HG03558 (cell line): ENCODE data around the gene DGKB.

Source experiments
- ATAC-seq: cut with Tn5 transposase; IDR thresholded peaks from one replicate; pipeline ENCODE4 v1.9.1; 2021; ENCODE audit warnings: moderate number of reproducible peaks; ENCODE audit not compliant: unreplicated experiment; ENCODE audit errors: extremely low read depth

Gene DGKB

DNA sequence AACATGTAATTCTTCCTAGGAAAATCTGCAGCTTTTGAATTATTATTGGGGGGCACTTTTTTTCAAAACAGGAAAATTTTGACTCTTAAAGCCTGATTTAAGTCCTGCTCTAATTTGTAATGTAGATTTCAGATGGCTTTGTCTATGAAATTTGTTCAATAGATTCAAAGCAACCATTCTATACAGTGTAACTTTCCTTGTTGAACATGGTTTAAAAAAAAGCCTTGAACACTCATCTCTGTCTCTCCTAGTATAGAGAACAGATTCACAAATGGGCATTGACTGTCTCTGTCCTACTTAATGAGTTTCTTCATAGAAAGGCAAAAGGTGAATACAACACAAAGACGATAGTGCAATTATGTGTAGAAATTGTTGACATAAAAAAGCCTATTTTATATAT is 643.7 kb downstream of the DGKB start:
- ATAC-seq: no peak

DNA sequence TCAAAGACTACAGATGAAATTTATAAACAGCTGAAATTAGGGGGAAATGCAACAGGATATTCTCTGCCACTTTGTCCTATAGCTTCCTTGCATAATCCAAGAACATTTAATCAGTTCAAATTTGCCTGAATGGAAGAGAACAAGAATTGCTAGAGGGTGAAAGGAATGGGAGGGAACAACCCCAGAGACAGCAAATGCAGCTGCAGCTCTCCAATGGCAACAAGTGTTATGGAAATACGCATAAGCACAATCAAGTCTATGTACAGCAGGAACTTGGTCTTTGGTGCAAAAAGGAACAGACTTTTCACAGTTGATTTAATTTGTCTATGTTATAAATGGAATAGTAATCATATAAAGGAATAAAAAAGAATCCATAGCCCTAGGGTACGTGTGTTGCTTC is 644.1 kb downstream of the DGKB start:
- no peak for ATAC-seq

DNA sequence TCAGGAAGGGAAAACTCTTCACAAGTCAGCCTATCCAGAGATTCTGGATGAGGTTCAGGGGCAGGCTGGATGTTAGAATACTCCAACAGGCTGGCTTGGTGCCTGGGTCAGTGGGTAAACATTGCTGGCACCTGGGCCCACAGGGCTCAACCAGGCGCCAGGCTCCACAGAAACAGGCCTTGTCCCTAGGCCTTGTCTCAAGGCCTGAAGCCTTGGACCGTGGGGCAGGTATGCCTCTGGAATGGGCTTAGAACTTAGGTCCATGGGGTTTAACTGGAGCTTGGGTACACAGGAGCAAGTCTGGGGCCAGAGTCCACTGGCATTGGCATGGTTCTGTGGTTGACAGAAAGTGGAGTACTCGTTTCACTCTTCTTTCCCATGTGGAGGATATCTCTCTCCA is 650.1 kb downstream of the DGKB start:
- ATAC-seq: no peak

GRCh38 chr7:14242175-14242574 is 660.4 kb downstream of the DGKB start:
- ATAC-seq: no peak

DNA sequence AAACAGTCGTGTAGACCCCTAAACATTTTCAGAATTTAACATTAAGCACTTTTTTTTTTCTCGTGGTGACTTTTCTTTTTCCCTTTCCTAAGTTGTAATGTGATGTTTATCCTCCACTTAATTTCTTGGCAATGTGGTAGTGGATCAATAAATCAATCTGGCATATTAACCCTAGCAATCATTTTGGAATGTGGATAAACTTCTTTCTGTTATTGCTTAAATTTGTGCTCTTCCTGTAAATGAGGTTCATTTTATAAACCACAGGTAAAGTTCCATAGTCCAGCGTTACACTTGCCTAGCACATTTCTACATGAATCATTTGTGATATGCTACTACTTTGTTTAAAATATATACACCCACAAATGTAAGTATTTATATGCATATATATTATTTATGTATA is 665.7 kb downstream of the DGKB start:
- ATAC-seq: no peak

- ATAC-seq: no peak
Observed at GRCh38 chr7:14235056-14235455, 667.5 kb downstream of the DGKB start.

DNA sequence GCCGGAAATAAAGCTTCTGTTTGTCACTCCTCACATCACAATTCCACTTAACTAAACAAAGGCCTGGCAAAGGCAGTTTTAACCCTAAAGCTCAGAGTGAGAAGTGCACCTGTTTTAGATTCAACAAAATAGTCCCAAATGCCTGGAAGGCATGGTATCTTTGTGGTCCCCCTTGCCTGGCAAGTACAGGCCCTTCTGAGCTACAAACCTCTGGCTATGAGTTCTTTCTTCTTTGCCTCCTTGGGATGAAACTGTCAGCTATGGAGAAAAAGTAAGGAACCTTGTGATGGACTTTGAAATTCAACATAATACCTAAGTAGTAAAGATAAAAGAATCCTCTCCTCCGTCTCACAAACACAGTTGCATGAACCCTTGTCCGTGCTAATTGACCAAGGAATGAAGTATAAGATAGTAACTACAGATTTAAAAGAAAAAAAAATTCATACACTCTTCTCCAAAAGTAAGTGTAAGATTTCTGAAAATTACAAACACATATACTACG is 668.6 kb downstream of the DGKB start:
- ATAC-seq: no peak

GRCh38 chr7:14233076-14233867 is 669.3 kb downstream of the DGKB start:
- no peak for ATAC-seq

DNA sequence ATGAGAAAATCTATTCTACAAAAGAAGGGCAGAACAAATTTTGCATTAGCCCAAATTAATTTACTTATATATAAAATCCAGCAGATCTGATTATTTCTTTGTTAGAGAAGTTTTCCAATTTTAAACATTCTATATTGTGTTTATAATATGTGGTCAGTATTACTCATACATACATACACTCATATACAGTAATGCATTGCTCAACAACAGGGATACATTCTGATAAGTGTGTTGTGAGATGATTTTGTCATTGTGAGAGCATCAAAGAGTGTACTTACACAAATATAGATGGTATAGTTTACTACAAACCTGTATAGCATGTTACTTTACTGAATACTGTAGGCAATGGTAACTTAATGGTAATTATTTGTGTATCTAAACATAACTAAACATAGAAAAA is 673.5 kb downstream of the DGKB start:
- ATAC-seq: no peak

DNA sequence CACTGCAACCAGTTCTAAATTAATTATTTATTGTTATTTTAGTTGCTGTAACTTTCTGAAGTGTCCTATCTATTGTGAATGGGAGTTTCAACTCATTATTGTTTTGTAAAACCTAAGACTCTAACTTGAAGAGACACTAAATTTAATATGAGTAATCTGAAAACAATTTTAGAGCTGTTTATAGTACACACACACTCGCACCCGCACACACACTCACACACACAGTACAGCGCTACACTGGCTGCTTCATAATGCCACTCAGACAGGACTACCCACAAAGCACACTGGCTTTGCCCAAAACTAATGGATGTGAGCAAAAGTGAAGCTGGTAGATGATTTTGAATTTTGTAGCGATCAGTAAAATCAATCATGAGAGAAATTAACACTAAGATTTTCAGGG is 674.2 kb downstream of the DGKB start:
- ATAC-seq: no peak

DNA sequence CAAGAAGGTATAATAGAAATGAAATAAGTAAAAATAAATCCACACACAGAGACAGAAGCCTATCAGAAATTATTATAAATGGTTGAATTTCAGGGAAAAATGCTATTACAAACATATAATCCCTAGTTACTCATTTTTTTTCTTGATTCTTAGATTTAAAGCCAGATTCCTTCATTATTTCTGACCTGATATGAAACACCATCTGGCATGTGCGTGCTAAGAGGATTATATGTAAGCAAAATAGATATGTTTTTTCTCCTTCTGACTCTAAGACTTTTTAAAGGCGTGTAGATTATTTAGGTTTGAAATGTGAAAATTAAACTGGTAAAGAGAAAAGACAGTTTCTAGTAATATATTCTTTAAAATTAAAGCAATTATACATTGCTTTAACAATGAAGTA is 676.4 kb downstream of the DGKB start:
- no peak for ATAC-seq

DNA sequence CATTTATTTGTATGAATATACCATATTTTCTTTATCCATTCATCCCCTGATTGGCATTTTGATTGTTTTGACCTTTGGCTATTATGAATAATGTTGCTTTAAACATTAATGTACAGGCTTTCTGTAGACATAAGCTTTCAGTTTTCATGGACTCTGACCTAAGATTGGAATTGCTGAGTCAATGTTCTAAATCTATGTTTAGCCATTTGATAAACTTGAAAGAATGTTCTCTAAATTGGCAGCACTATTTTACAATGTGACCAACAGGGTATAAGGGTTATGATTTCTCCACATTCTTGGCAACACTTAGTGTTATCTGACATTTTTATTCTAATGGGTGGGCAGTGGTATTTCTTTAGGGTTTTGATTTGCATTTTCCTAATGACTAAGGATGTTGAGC is 683.4 kb downstream of the DGKB start:
- no peak for ATAC-seq

DNA sequence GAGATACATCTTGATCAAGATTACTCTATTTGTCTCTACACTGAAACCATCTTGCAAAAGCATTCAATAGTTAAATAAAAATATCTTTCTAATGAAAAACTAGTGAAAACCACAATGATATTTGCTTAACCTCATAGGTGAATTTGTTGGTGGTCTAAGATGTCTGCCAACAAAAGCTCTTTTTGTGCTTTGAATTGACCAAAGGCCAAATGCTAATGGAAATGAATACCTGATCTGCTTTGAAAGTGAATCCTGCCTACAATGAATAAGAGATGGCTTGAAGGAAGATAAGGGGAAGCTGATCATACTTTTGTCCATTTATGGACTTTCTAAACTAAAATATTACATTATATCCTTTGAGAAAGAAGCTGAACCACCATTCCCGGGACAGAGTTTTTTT is 684.2 kb downstream of the DGKB start:
- ATAC-seq: no peak

- ATAC-seq: no peak
Observed at GRCh38 chr7:14209896-14210484, 692.6 kb downstream of the DGKB start.

DNA sequence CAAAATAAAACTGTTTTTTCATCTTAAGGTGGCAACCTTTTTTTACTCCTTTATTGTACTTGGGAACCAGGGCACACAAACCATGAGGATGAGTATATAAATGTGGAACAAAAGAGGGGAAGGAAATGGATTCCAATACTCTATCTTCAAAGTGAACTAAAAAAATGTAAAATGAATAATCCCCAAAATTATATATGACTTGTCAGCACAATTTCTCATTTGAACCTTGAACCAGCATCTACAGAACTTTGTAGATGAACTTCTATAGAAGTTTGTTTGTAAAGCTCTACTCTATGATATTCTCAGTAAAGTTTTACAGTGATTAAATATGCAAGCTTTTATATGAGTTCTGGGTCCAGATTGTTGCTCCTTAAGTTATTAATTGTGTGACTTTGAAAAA is 694.8 kb downstream of the DGKB start:
- no peak for ATAC-seq

- no peak for ATAC-seq
Observed at GRCh38 chr7:14207138-14207537, 695.4 kb downstream of the DGKB start.

GRCh38 chr7:14206121-14206520 is 696.4 kb downstream of the DGKB start:
- ATAC-seq: no peak

- ATAC-seq: no peak
Observed at GRCh38 chr7:14201353-14201752, 701.2 kb downstream of the DGKB start.

DNA sequence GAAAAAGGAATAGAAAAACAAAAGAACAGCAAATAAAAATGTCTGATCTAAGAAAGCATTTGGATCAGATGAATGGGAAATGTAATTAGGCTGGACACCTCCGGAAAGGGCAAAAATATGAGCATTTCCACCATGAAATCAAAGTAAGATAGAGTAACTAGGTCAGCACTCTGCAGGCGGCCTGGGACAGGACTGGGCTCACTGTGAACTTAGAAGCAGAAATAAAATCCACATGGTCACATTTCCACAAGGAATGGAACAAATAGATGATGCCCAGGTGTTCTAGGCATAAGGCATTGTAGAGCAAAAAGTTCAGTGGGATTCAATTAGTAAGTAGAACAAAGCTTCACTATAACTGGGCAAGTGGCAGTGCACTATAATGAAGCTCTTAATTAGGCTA is 703.2 kb downstream of the DGKB start:
- ATAC-seq: no peak

DNA sequence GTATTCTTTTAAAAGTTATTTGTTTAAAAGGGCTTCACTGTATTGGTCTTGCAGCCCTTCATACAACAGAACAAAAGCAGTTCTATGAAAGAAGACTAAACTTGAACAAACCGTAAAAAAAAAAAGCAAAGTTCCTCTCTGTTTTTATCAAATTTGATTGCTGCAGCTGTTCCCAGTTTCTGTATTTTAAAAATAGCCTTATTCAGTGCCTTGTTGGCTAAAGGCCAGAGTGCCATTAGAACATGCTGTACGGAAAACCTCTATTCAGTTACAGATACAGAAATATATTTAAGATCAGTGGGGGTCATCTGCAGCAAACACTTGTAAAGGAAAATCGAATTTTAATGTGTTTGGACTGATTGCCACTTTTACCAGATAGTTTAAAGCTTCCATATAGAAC is 705.3 kb downstream of the DGKB start:
- no peak for ATAC-seq

- no peak for ATAC-seq
Observed at GRCh38 chr7:14196555-14196954, 706.0 kb downstream of the DGKB start.

DNA sequence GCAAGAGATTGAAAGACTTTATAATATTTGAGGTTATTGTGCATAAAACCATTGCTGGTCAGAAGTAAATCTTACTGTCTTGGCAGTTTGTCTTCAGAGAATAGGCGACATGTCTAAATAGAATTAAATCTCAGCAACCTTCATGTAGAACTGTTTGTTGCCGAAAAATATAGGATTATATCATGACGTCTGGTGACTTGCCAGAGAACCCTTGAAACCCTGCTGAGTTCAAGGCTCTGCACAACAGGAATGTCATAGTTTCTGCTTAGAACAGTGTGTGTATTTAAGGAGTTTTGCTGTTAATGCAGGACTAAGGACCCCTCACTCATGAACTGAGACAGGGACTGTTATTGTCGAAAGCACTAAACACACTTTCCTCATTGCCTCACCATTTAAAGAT is 706.7 kb downstream of the DGKB start:
- no peak for ATAC-seq
